Neural progenitor cell (in vitro differentiated cells): ENCODE measurements around the gene TPPP2. TPM values are rescaled to one million over a fixed set of nuclear protein-coding genes. Genes with fewer than 3 reads are reported as not detected.
"Not testable (repeated sequence)": the region's sequence is repeated elsewhere in the genome, so short reads cannot be mapped to it uniquely, and the experiment has no call there.

Experiments
- DNase-seq: peaks from one replicate; pipeline ENCODE4 v3.0.0-alpha.2; 2016; ENCODE audit warnings: low spot score
- H2AFZ ChIP-seq: fragments of 200-600 bp; sonication (generic); replicated peaks from 2 replicates; pipeline ENCODE4 v1.6.1; 2016; ENCODE audit warnings: antibody characterized with exemption
- H3F3A ChIP-seq: fragments of 200-600 bp; sonication (generic); 2 replicates; pipeline ENCODE4 v1.6.1; 2016; ENCODE audit warnings: antibody characterized with exemption, low read depth
- H3K27ac ChIP-seq: fragments of 200-600 bp; sonication (generic); 2 replicates; pipeline ENCODE4 v1.5.1; 2016; ENCODE audit warnings: mild to moderate bottlenecking
- H3K27me3 ChIP-seq: fragments of 200-600 bp; sonication (generic); 2 replicates; pipeline ENCODE4 v1.6.1; 2016; ENCODE audit warnings: mild to moderate bottlenecking, moderate library complexity
- H3K36me3 ChIP-seq: fragments of 200-600 bp; sonication (generic); 2 replicates; pipeline ENCODE4 v1.5.1; 2016
- H3K4me1 ChIP-seq: fragments of 200-600 bp; sonication (generic); 2 replicates; pipeline ENCODE4 v1.6.1; 2016; ENCODE audit warnings: mixed run types
- H3K4me2 ChIP-seq: fragments of 200-600 bp; sonication (generic); 2 replicates; pipeline ENCODE4 v1.6.1; 2016
- H3K4me3 ChIP-seq: fragments of 200-600 bp; sonication (generic); 2 replicates; pipeline ENCODE4 v1.5.1; 2016
- H3K79me2 ChIP-seq: fragments of 200-600 bp; sonication (generic); 2 replicates; pipeline ENCODE4 v1.6.1; 2016; ENCODE audit warnings: low read depth
- H3K9ac ChIP-seq: fragments of 200-600 bp; sonication (generic); 2 replicates; pipeline ENCODE4 v1.6.1; 2016
- H3K9me3 ChIP-seq: fragments of 200-600 bp; sonication (generic); 2 replicates; pipeline ENCODE4 v1.5.1; 2016; ENCODE audit warnings: low read depth
- H4K20me1 ChIP-seq: fragments of 200-600 bp; sonication (generic); 2 replicates; pipeline ENCODE4 v1.6.1; 2016; ENCODE audit warnings: low read depth
- H3K27ac Mint-ChIP-seq: 3 replicates; pipeline ENCODE4 v1.8.0; 2021; ENCODE audit warnings: mixed read lengths
- H3K27me3 Mint-ChIP-seq: 2 replicates; pipeline ENCODE4 v1.8.0; 2022; ENCODE audit warnings: low read depth, mild to moderate bottlenecking, inconsistent platforms, moderate library complexity, mixed read lengths; ENCODE audit not compliant: insufficient read depth
- H3K36me3 Mint-ChIP-seq: 3 replicates; pipeline ENCODE4 v1.8.0; 2021; ENCODE audit warnings: mixed read lengths
- H3K4me1 Mint-ChIP-seq: 3 replicates; pipeline ENCODE4 v1.8.0; 2021; ENCODE audit warnings: mixed read lengths
- H3K4me3 Mint-ChIP-seq: 3 replicates; pipeline ENCODE4 v1.8.0; 2021; ENCODE audit warnings: mild to moderate bottlenecking, moderate library complexity, mixed read lengths
- H3K9me3 Mint-ChIP-seq: 3 replicates; pipeline ENCODE4 v1.8.0; 2020; ENCODE audit warnings: mixed read lengths
- EZH2 ChIP-seq: fragments of 200-600 bp; sonication (generic); IDR thresholded peaks from 2 replicates; pipeline ENCODE4 v1.6.1; 2017; ENCODE audit warnings: antibody characterized with exemption, mild to moderate bottlenecking, moderate library complexity
- EZH2phosphoT487 ChIP-seq: fragments of 200-600 bp; sonication (generic); IDR thresholded peaks from 2 replicates; pipeline ENCODE4 v1.6.1; 2017; ENCODE audit warnings: antibody characterized with exemption
- total RNA-seq: library from RNA; depleted of rRNA; stranded (reverse); fragments of >200 nt; gene quantifications from 2 replicates; pipeline ENCODE4 v1.2.3, GENCODE V29; 2015; ENCODE audit warnings: low replicate concordance
- TF ChIP-seq, protein P1 (sequence below): fragments of 200-600 bp; sonication (generic); IDR thresholded peaks from 2 replicates; pipeline ENCODE4 v1.5.1; 2017; ENCODE audit warnings: antibody characterized with exemption, mild to moderate bottlenecking

TPPP2 gene
- total RNA-seq, result not detected in 2 replicates

GRCh38 chr14:21029917-21030316, at the start of gene TPPP2:
TPPP2 (plus strand) TSS chr14:21030217; CDS start chr14:21030582, 365 bp downstream.
- no peak within 1 kb of the TSS for H3K27ac ChIP-seq
- H3F3A ChIP-seq, result no peaks in the 10 kb centered on the region
- no peaks in the 10 kb centered on the region for H3K9me3 Mint-ChIP-seq
- H4K20me1 ChIP-seq, result no peaks in the 10 kb centered on the region
- no peak within 1 kb of the TSS for H3K27ac Mint-ChIP-seq
- no peaks in the 10 kb centered on the region for H3K36me3 ChIP-seq
- H3K9me3 ChIP-seq, result no peaks in the 10 kb centered on the region
- peaks cover 39% of the 10 kb centered on the region for H3K27me3 ChIP-seq
- H3K36me3 Mint-ChIP-seq, result no peaks in the 10 kb centered on the region
- H3K4me1 Mint-ChIP-seq, result peaks cover 6% of the 10 kb centered on the region
- H3K4me3 Mint-ChIP-seq, result no peak within 1 kb of the TSS
- TF ChIP-seq EZH2phosphoT487, result no peak
- TF ChIP-seq, protein P1, sequence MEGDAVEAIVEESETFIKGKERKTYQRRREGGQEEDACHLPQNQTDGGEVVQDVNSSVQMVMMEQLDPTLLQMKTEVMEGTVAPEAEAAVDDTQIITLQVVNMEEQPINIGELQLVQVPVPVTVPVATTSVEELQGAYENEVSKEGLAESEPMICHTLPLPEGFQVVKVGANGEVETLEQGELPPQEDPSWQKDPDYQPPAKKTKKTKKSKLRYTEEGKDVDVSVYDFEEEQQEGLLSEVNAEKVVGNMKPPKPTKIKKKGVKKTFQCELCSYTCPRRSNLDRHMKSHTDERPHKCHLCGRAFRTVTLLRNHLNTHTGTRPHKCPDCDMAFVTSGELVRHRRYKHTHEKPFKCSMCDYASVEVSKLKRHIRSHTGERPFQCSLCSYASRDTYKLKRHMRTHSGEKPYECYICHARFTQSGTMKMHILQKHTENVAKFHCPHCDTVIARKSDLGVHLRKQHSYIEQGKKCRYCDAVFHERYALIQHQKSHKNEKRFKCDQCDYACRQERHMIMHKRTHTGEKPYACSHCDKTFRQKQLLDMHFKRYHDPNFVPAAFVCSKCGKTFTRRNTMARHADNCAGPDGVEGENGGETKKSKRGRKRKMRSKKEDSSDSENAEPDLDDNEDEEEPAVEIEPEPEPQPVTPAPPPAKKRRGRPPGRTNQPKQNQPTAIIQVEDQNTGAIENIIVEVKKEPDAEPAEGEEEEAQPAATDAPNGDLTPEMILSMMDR, result no peak
- no peak for TF ChIP-seq EZH2
- H3K27me3 Mint-ChIP-seq, result peaks cover 9% of the 10 kb centered on the region
- no peak for DNase-seq
- H3K4me2 ChIP-seq, result no peak within 1 kb of the TSS
- H3K4me1 ChIP-seq, result peaks cover 10% of the 10 kb centered on the region
- H3K9ac ChIP-seq, result no peak within 1 kb of the TSS
- H3K4me3 ChIP-seq, result no peak within 1 kb of the TSS
- no peaks in the 10 kb centered on the region for H3K79me2 ChIP-seq
- no peak within 1 kb of the TSS for H2AFZ ChIP-seq

- DNase-seq, result no peak
- Histone ChIP-seq H3K36me3 (no peaks in the 10 kb centered on the region), H3F3A (no peaks in the 10 kb centered on the region), H2AFZ (no peak overlapping the region), H3K27ac (no peak overlapping the region), H3K4me2 (no peak overlapping the region), H3K4me1 (no peaks in the 10 kb centered on the region), H4K20me1 (no peaks in the 10 kb centered on the region), H3K79me2 (no peaks in the 10 kb centered on the region), H3K4me3 (no peak overlapping the region), H3K9me3 (no peaks in the 10 kb centered on the region), H3K27me3 (peaks cover 16% of the 10 kb centered on the region), H3K9ac (no peak overlapping the region)
- TF ChIP-seq, protein P1, result no peak
- no peak for TF ChIP-seq EZH2phosphoT487
- TF ChIP-seq EZH2, result no peak
- no peaks in the 10 kb centered on the region for H3K9me3 Mint-ChIP-seq
- H3K36me3 Mint-ChIP-seq, result no peaks in the 10 kb centered on the region
- no peaks in the 10 kb centered on the region for H3K4me1 Mint-ChIP-seq
- peaks cover 2% of the 10 kb centered on the region for H3K27me3 Mint-ChIP-seq
- H3K27ac Mint-ChIP-seq, result no peak overlapping the region
- no peak overlapping the region for H3K4me3 Mint-ChIP-seq
Measured at GRCh38 chr14:20980906-20981305, 49.1 kb upstream of the TPPP2 start.

- no peaks in the 10 kb centered on the region for H3K4me1 Mint-ChIP-seq
- peaks cover 3% of the 10 kb centered on the region for H3K9me3 Mint-ChIP-seq
- DNase-seq, result no peak
- no peaks in the 10 kb centered on the region for H3K36me3 Mint-ChIP-seq
- H3K4me3 Mint-ChIP-seq, result no peak overlapping the region
- no peak overlapping the region for H3K27ac Mint-ChIP-seq
- TF ChIP-seq, protein P1, result no peak
- TF ChIP-seq EZH2 (no peak), EZH2phosphoT487 (no peak)
- Histone ChIP-seq H2AFZ (no peak overlapping the region), H3K27me3 (peaks cover 22% of the 10 kb centered on the region), H3K4me2 (no peak overlapping the region), H3F3A (no peaks in the 10 kb centered on the region), H3K4me3 (no peak overlapping the region), H3K9me3 (no peaks in the 10 kb centered on the region), H3K36me3 (no peaks in the 10 kb centered on the region), H3K79me2 (no peaks in the 10 kb centered on the region), H3K9ac (no peak overlapping the region), H4K20me1 (no peaks in the 10 kb centered on the region), H3K27ac (no peak overlapping the region), H3K4me1 (no peaks in the 10 kb centered on the region)
- H3K27me3 Mint-ChIP-seq, result no peaks in the 10 kb centered on the region
Measured at GRCh38 chr14:20982646-20983369, 47.2 kb upstream of the TPPP2 start.

DNA sequence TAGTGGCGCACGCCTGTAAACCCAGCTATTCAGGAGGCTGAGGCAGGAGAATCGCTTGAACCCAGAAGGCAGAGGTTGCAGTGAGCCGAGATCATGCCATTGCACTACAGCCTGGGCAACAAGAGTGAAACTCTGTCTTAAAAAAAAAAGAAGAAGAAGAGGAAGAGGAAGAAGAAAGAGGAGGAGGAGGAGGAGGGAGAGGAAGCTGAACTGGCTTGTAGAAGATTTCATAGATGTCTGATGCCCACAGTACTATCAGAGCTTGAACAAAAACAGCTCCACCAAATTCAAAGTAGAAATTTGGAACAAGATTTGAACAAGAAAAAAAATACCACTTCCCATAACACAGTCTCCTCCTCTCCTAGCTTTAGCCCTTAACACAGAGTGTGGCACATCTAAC, 44.4 kb upstream of the TPPP2 start:
- DNase-seq, H3K4me1 ChIP-seq, H3K4me3 ChIP-seq, H3K36me3 Mint-ChIP-seq, H3K27ac ChIP-seq, H3K9ac ChIP-seq, H2AFZ ChIP-seq, H3K27ac Mint-ChIP-seq, H3K36me3 ChIP-seq, H4K20me1 ChIP-seq, H3K9me3 ChIP-seq, H3K4me1 Mint-ChIP-seq, H3K27me3 Mint-ChIP-seq, H3K4me3 Mint-ChIP-seq, H3K79me2 ChIP-seq, H3K4me2 ChIP-seq, H3K9me3 Mint-ChIP-seq: not testable (repeated sequence)
- H3F3A ChIP-seq, result peaks cover 16% of the 10 kb centered on the region
- peaks cover 22% of the 10 kb centered on the region for H3K27me3 ChIP-seq
